ENCODE measurements around the gene BTD.

DNA sequence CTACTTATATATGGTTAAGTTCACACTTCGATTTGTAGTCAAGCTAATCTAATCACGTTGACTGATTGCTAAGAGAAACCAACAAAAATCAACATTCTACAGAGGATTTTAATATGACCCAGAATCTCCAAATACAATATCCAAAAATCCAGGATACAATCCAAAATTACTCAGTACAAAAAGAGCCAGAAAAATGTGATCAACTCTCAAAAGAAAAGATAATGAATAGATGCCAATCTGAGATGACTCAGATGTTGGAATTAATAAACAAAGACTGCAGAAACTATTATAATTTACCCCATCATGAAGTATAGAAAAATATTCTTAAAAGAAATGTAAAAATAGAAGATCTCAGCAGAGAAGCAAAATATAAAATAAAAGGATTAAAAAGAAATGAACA is 22.5 kb upstream of the BTD start:
- TF ChIP-seq POLR2A (IDR thresholded peaks at IDR 0.05; ENCODE audit: low read depth, low read length) (no peak), POLR2AphosphoS5 (IDR thresholded peaks at IDR 0.05; ENCODE audit: low read depth, low read length) (no peak), TAF1 (IDR thresholded peaks at IDR 0.05; ENCODE audit: borderline replicate concordance, low read depth, low read length) (no peak)

Data from GM12892 (cell line).